ENCODE measurements around the gene OSBPL9.

Gene OSBPL9

DNA sequence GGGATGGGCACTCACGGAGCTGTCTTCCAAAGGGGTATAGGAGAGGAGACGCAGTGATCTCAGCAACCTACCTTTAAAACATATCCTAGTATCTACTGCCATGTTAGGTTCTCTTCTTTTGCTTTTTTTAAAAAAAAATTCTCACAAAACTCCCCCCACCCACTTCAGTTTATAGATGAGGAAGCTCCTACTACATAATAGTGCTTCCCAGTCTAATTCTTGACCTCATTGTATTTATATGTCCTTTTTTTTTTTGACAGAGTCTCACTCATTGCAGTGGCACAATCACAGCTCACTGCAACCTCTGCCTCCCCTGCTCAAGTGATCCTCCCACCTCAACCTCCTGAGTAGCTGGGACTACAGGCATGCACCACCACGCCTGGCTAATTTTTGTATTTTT, 99.9 kb downstream of the OSBPL9 start:
- POLR2A ChIA-PET, result no interaction called here
- CTCF ChIA-PET, result no interaction called here
- DNase-seq (ENCODE audit: extremely low spot score), result no peak
- TF ChIP-seq CTBP1 (IDR thresholded peaks at IDR 0.05; ENCODE audit: borderline replicate concordance) (no peak), ARNT (IDR thresholded peaks at IDR 0.05) (no peak), FOXM1 (IDR thresholded peaks at IDR 0.05; ENCODE audit: borderline replicate concordance) (no peak), ZNF384 (IDR thresholded peaks at IDR 0.05) (no peak), FOXK2 (IDR thresholded peaks at IDR 0.05) (no peak), HDGF (IDR thresholded peaks at IDR 0.05; ENCODE audit: borderline replicate concordance) (no peak)

DNA sequence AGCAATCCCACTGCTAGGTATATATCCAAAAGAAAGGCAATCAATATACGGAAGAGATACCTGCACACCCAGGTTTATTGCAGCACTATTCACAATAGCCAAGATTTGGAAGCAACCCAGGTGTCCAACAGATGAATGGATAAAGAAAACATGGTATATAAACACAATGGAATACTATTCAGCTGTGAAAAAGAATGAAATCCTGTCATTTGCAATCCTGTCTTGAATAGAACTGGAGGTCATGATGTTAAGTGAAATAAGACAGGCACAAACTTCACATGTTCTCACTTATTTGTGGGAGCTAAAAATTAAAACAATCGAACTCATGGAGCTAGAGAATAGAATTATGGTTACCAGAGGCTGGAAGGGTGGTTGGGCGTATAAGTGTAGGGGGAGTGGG, 101.0 kb downstream of the OSBPL9 start:
- no peak for DNase-seq (ENCODE audit: extremely low spot score)
- CTCF ChIA-PET, result no interaction called here
- TF ChIP-seq HDGF (IDR thresholded peaks at IDR 0.05; ENCODE audit: borderline replicate concordance) (no peak), ARNT (IDR thresholded peaks at IDR 0.05) (no peak), ELF4 (IDR thresholded peaks at IDR 0.05) (no peak), SUZ12 (IDR thresholded peaks at IDR 0.05) (no peak)
- POLR2A ChIA-PET, result no interaction called here

DNA sequence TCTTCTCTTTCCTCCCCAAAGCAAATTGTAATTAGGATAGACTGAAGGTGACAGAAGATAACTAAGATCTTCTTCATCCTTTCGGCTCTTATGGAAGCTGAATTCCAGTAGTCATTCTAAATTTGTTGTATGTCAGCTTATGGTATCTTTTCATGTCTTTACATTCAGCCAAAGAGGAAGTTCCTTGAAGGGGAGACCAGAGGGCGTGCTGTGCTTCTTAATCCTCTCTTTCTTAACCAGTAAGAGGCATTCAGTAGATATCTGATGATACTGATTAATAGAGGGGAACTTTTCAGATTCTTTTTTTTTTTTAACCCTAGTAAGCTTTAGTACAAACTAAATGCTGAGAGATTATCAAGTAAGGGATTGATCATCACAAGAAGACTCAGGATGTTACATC, 102.3 kb downstream of the OSBPL9 start:
- DNase-seq (ENCODE audit: extremely low spot score), result no peak
- ChIA-PET CTCF (interaction anchor here (0.7 kb wide), 1 partner anchor 464 kb away, joined by 3 read pairs; no protein-coding TSS in a partner anchor), POLR2A (no interaction called here)
- TF ChIP-seq, protein P1, sequence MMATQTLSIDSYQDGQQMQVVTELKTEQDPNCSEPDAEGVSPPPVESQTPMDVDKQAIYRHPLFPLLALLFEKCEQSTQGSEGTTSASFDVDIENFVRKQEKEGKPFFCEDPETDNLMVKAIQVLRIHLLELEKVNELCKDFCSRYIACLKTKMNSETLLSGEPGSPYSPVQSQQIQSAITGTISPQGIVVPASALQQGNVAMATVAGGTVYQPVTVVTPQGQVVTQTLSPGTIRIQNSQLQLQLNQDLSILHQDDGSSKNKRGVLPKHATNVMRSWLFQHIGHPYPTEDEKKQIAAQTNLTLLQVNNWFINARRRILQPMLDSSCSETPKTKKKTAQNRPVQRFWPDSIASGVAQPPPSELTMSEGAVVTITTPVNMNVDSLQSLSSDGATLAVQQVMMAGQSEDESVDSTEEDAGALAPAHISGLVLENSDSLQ (IDR thresholded peaks at IDR 0.05), result no peak
- no peak for TF ChIP-seq TARDBP (IDR thresholded peaks at IDR 0.05)
- TF ChIP-seq FOXA1 (IDR thresholded peaks at IDR 0.05), result no peak
- TF ChIP-seq SUZ12 (IDR thresholded peaks at IDR 0.05), result no peak
- no peak for TF ChIP-seq ELF4 (IDR thresholded peaks at IDR 0.05)
- TF ChIP-seq FOXK2 (IDR thresholded peaks at IDR 0.05), result no peak
- TF ChIP-seq SP1 (IDR thresholded peaks at IDR 0.05), result no peak
- TF ChIP-seq BHLHE40 (IDR thresholded peaks at IDR 0.05; ENCODE audit: borderline replicate concordance), result no peak
- TF ChIP-seq HDGF (IDR thresholded peaks at IDR 0.05; ENCODE audit: borderline replicate concordance), result no peak
- no peak for TF ChIP-seq L3MBTL2 (conservative IDR thresholded peaks at IDR 0.05)
- no peak for TF ChIP-seq NFRKB (IDR thresholded peaks at IDR 0.05)
- no peak for TF ChIP-seq LEF1 (IDR thresholded peaks at IDR 0.05; ENCODE audit: borderline replicate concordance)
- no peak for TF ChIP-seq ZNF384 (IDR thresholded peaks at IDR 0.05)
- no peak for TF ChIP-seq ARNT (IDR thresholded peaks at IDR 0.05)
- no peak for TF ChIP-seq CTBP1 (IDR thresholded peaks at IDR 0.05; ENCODE audit: borderline replicate concordance)
- no peak for TF ChIP-seq FOXM1 (IDR thresholded peaks at IDR 0.05; ENCODE audit: borderline replicate concordance)

DNA sequence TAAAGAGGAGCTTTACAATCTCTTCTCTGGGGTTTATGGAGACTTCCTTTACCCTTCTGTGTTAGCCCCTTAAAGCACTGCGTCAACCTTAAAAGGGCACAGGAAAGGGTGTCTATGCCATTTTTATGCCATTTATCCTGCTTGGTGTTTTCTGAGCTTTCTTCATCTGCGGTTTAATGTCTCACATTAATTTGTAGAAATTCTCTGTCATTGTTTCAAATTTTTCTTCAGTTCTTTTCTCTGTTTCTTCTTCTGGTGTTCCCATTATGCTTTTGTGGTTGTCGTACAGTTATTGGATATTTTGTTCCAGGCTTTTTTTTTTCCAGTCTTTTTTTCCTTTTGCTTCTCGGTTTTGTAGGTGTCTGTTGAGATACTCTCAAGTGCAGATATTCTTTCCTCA, 107.9 kb downstream of the OSBPL9 start:
- CTCF ChIA-PET, result interaction anchor here (0.6 kb wide), 1 partner anchor 42 kb away, joined by 5 read pairs; no protein-coding TSS in a partner anchor

DNA sequence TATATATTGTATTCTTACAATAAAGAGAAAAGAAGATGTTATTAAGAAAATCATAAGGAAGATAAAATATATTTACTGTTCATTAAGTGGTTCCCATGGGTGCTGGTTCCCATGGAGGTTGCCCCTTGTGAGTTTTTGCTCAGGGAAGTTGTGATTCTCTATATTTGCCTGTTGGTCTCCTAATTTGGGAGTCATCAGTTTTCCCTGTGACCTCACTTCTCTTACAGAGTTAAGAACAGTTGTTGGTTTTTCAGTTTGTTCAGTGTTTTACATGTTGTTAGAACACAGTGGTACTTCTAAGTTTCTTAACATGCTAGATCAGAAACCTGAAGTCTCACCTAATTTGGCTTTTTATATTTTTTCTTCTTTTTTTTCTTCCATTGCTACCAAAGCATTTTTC, 109.2 kb downstream of the OSBPL9 start:
- POLR2A ChIA-PET, result no interaction called here
- CTCF ChIA-PET, result no interaction called here
- DNase-seq (ENCODE audit: extremely low spot score), result no peak
- TF ChIP-seq TARDBP (IDR thresholded peaks at IDR 0.05), result no peak
- TF ChIP-seq FOXA1 (IDR thresholded peaks at IDR 0.05), result no peak
- TF ChIP-seq HDGF (IDR thresholded peaks at IDR 0.05; ENCODE audit: borderline replicate concordance), result no peak
- no peak for TF ChIP-seq SUZ12 (IDR thresholded peaks at IDR 0.05)
- TF ChIP-seq L3MBTL2 (conservative IDR thresholded peaks at IDR 0.05), result no peak
- no peak for TF ChIP-seq ARNT (IDR thresholded peaks at IDR 0.05)
- TF ChIP-seq ELF4 (IDR thresholded peaks at IDR 0.05), result no peak
- no peak for TF ChIP-seq LEF1 (IDR thresholded peaks at IDR 0.05; ENCODE audit: borderline replicate concordance)
- no peak for TF ChIP-seq SP1 (IDR thresholded peaks at IDR 0.05)
- TF ChIP-seq BHLHE40 (IDR thresholded peaks at IDR 0.05; ENCODE audit: borderline replicate concordance), result no peak
- no peak for TF ChIP-seq FOXK2 (IDR thresholded peaks at IDR 0.05)
- TF ChIP-seq NFRKB (IDR thresholded peaks at IDR 0.05), result no peak
- TF ChIP-seq FOXM1 (IDR thresholded peaks at IDR 0.05; ENCODE audit: borderline replicate concordance), result no peak
- TF ChIP-seq CTBP1 (IDR thresholded peaks at IDR 0.05; ENCODE audit: borderline replicate concordance), result no peak
- TF ChIP-seq, protein P1 (IDR thresholded peaks at IDR 0.05), result no peak
- TF ChIP-seq ZNF384 (IDR thresholded peaks at IDR 0.05), result no peak

More for the DNA sequence above, 107.9 kb downstream of the OSBPL9 start:
- no peak for DNase-seq (ENCODE audit: extremely low spot score)
- TF ChIP-seq, protein P1 (IDR thresholded peaks at IDR 0.05), result no peak
- TF ChIP-seq SP1 (IDR thresholded peaks at IDR 0.05) (no peak), FOXA1 (IDR thresholded peaks at IDR 0.05) (no peak), NFRKB (IDR thresholded peaks at IDR 0.05) (no peak), ZNF384 (IDR thresholded peaks at IDR 0.05) (no peak), TARDBP (IDR thresholded peaks at IDR 0.05) (no peak), L3MBTL2 (conservative IDR thresholded peaks at IDR 0.05) (no peak), LEF1 (IDR thresholded peaks at IDR 0.05; ENCODE audit: borderline replicate concordance) (no peak), ARNT (IDR thresholded peaks at IDR 0.05) (no peak), ELF4 (IDR thresholded peaks at IDR 0.05) (no peak), BHLHE40 (IDR thresholded peaks at IDR 0.05; ENCODE audit: borderline replicate concordance) (no peak), FOXM1 (IDR thresholded peaks at IDR 0.05; ENCODE audit: borderline replicate concordance) (no peak), CTBP1 (IDR thresholded peaks at IDR 0.05; ENCODE audit: borderline replicate concordance) (no peak), FOXK2 (IDR thresholded peaks at IDR 0.05) (no peak), HDGF (IDR thresholded peaks at IDR 0.05; ENCODE audit: borderline replicate concordance) (no peak), SUZ12 (IDR thresholded peaks at IDR 0.05) (no peak)
- POLR2A ChIA-PET, result no interaction called here

DNA sequence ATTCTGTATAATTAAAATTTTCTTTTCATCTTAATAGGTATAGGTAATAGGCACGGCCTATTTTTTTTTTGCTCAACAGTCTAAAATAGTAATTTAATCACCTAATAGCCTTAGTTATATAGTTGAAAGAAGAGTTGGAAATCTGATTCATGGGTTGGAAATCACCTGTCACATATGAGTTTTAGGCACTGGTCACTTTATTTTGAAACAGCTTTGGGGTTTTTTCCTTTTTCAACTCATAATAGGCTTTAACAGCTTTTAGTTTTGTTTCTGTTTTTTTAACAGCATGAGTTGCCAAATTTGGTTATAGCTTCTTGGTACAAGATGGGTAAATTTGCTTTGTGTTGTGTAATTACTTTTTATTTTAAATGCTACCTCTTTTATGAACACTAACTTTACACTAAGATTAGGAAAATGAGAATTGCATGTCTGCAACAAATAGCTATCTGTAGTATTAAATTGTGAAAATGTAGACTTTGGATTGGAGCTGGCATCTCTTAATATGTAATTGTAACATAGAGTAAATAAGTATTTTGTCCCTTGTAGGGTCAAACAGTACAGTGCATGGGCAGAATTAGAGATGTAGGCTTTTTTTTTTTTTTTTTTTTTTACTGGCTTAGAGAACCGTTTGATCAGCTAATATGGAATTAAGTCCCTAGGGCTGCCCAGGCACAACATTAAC, 109.8 kb downstream of the OSBPL9 start:
- ChIA-PET POLR2A (no interaction called here), CTCF (no interaction called here)
- no peak for DNase-seq (ENCODE audit: extremely low spot score)
- TF ChIP-seq ARNT (IDR thresholded peaks at IDR 0.05), result no peak
